PC-9 (cell line): ENCODE measurements around the gene ADAMTS6.

Experiments
- CTCF ChIP-seq: fragments of 200-600 bp; sonication (generic); conservative IDR thresholded peaks from 2 replicates; pipeline ENCODE4 v1.6.1; 2017; ENCODE audit warnings: mixed run types, antibody characterized with exemption, mild to moderate bottlenecking, moderate library complexity
- EZH2 ChIP-seq: fragments of 200-600 bp; sonication (generic); IDR thresholded peaks from 2 replicates; pipeline ENCODE4 v1.8.0; 2017; ENCODE audit warnings: antibody characterized with exemption, low read depth

DNA sequence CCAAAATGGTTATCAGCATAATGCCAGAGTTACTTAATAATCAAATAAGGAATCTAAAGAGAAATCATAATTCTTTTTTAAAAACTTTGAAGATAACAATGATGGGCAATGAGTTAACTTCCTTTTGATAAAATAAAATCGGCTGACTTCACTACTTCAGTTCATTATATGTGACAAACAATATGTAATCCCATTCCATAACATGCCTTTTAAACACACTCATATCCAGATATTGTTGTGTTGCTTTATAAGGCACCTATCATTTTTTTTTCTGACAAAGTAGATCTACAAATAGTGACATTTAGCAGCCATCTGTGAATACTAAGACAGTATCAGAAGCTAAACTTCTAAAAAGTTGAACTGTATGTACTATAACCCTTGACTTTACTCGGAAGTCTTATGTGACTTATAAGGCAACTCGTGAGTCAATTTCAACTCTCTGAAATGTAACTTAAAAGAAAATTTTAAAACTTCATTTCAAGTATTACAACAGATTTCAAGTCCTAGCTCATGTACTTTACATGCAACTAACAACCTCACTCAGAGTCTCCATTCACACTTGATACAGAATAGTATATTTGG, 7.5 kb downstream of the ADAMTS6 start:
- TF ChIP-seq EZH2 (no peak), CTCF (no peak)
